Activated CD8-positive, alpha-beta T cell treated with anti-CD3 and anti-CD28 coated beads for 36 hours (primary cell): ENCODE results near the gene CRYBA2. TPM values are rescaled to one million over a fixed set of nuclear protein-coding genes. Genes with fewer than 3 reads are reported as not detected.

Experiments
- ATAC-seq: fragments of 200-7000 bp; cut with Tn5 transposase; one replicate; pipeline ENCODE4 v1.10.0; 2021; ENCODE audit warnings: mild to moderate bottlenecking, moderate library complexity
- CTCF ChIA-PET: fragments of 350-600 bp; sonication (Branson Sonifier 250); formaldehyde crosslinking; loops from one replicate; lab custom pipeline; 2021; ENCODE audit warnings: antibody characterized with exemption; lab: Charles Lee
- POLR2A ChIA-PET: fragments of 350-600 bp; sonication (Branson Sonifier 250); formaldehyde crosslinking; loops from one replicate; lab custom pipeline; 2021; ENCODE audit warnings: antibody characterized with exemption; lab: Charles Lee
- DNase-seq: peaks from one replicate; pipeline ENCODE4 v3.0.0-alpha.2; 2020
- H3K27ac Mint-ChIP-seq: one replicate; pipeline ENCODE4 v1.8.0; 2021; ENCODE audit warnings: mild to moderate bottlenecking, mixed read lengths
- H3K27me3 Mint-ChIP-seq: one replicate; pipeline ENCODE4 v1.8.0; 2021; ENCODE audit warnings: mixed read lengths
- H3K36me3 Mint-ChIP-seq: one replicate; pipeline ENCODE4 v1.8.0; 2021; ENCODE audit warnings: low read depth, mixed read lengths
- H3K4me1 Mint-ChIP-seq: one replicate; pipeline ENCODE4 v1.8.0; 2021; ENCODE audit warnings: low read depth, mixed read lengths
- H3K4me3 Mint-ChIP-seq: one replicate; pipeline ENCODE4 v1.8.0; 2021; ENCODE audit warnings: mild to moderate bottlenecking, moderate library complexity, mixed read lengths
- H3K9me3 Mint-ChIP-seq: one replicate; pipeline ENCODE4 v1.8.0; 2021; ENCODE audit warnings: mixed read lengths
- CTCF ChIP-seq: fragments of 200-600 bp; IDR thresholded peaks from one replicate; pipeline ENCODE4 v1.8.0; 2022; ENCODE audit warnings: antibody characterized with exemption, mild to moderate bottlenecking
- intact Hi-C: fragments of 100-400 bp; cut with micrococcal nuclease; formaldehyde crosslinking; loops from one replicate; pipeline ENCODE4 v1.10.0; 2022
- total RNA-seq, 2 experiments: library from RNA; stranded (reverse); gene quantifications; one replicate each; pipeline ENCODE4 v1.2.3, GENCODE V29; 2021

CRYBA2 gene
- total RNA-seq, 2 experiments from 2014 or later, result not detected

- H3K9me3 Mint-ChIP-seq, result no peaks in the 10 kb centered on the region
- POLR2A ChIA-PET, result no interaction called here
- peaks cover 6% of the 10 kb centered on the region for H3K4me1 Mint-ChIP-seq
- H3K27ac Mint-ChIP-seq, result no peak overlapping the region
- DNase-seq (no peak), ATAC-seq (no peak)
- H3K4me3 Mint-ChIP-seq, result no peak overlapping the region
- H3K36me3 Mint-ChIP-seq, result no peaks in the 10 kb centered on the region
- TF ChIP-seq CTCF, result no peak
- H3K27me3 Mint-ChIP-seq, result peaks cover 45% of the 10 kb centered on the region
- intact Hi-C loops, result no loop called here
- CTCF ChIA-PET, result interaction anchor here (1.0 to 2.7 kb wide), 4 partner anchors 9 to 65 kb away, joined by 3 to 10 read pairs (median 6); no protein-coding TSS in a partner anchor
These were observed 45.4 kb upstream of the CRYBA2 start for GRCh38 chr2:219038600-219038999.

- peaks cover 6% of the 10 kb centered on the region for H3K4me1 Mint-ChIP-seq
- H3K27me3 Mint-ChIP-seq, result peaks cover 44% of the 10 kb centered on the region
- no peaks in the 10 kb centered on the region for H3K9me3 Mint-ChIP-seq
- ATAC-seq, result no peak
- DNase-seq, result no peak
- H3K4me3 Mint-ChIP-seq, result no peak overlapping the region
- ChIA-PET CTCF (interaction anchor here (1.0 to 2.7 kb wide), 9 partner anchors 8 to 162 kb away, joined by 3 to 10 read pairs (median 4); no protein-coding TSS in a partner anchor), POLR2A (no interaction called here)
- intact Hi-C loops, result no loop called here
- H3K36me3 Mint-ChIP-seq, result no peaks in the 10 kb centered on the region
- no peak overlapping the region for H3K27ac Mint-ChIP-seq
- no peak for TF ChIP-seq CTCF
These were observed 44.7 kb upstream of the CRYBA2 start for GRCh38 chr2:219037783-219038499.

GRCh38 chr2:219035942-219036341 lies 42.7 kb upstream of the CRYBA2 start:
- Mint-ChIP-seq H3K36me3 (no peaks in the 10 kb centered on the region), H3K4me1 (no peaks in the 10 kb centered on the region), H3K27ac (no peak overlapping the region), H3K4me3 (no peak overlapping the region), H3K9me3 (no peaks in the 10 kb centered on the region), H3K27me3 (peaks cover 33% of the 10 kb centered on the region)
- intact Hi-C loops, result no loop called here
- DNase-seq (no peak), ATAC-seq (no peak)
- TF ChIP-seq CTCF, result no peak
- POLR2A ChIA-PET, result no interaction called here
- CTCF ChIA-PET, result no interaction called here

- intact Hi-C loops, result no loop called here
- no peak for TF ChIP-seq CTCF
- Mint-ChIP-seq H3K27me3 (peaks cover 28% of the 10 kb centered on the region), H3K27ac (no peak overlapping the region), H3K4me1 (no peaks in the 10 kb centered on the region), H3K4me3 (no peak overlapping the region), H3K36me3 (no peaks in the 10 kb centered on the region), H3K9me3 (no peaks in the 10 kb centered on the region)
- no peak for ATAC-seq
- POLR2A ChIA-PET, result no interaction called here
- DNase-seq, result no peak
- CTCF ChIA-PET, result interaction anchor here (9.1 kb wide), 1 partner anchor 121 kb away, joined by 135 read pairs; no protein-coding TSS in a partner anchor
These were observed 41.6 kb upstream of the CRYBA2 start for GRCh38 chr2:219034823-219035222.

- DNase-seq (no peak), ATAC-seq (no peak)
- ChIA-PET CTCF (interaction anchor here (1.2 to 9.1 kb wide), 4 partner anchors 13 to 123 kb away, joined by 3 to 135 read pairs (median 22); partner anchors contain the start of gene CRYBA2), POLR2A (interaction anchor here (0.6 kb wide), 1 partner anchor 16 kb away, joined by 3 read pairs; no protein-coding TSS in a partner anchor)
- H3K36me3 Mint-ChIP-seq, result no peaks in the 10 kb centered on the region
- no peaks in the 10 kb centered on the region for H3K4me1 Mint-ChIP-seq
- H3K27me3 Mint-ChIP-seq, result peaks cover 17% of the 10 kb centered on the region
- no peaks in the 10 kb centered on the region for H3K9me3 Mint-ChIP-seq
- no peak overlapping the region for H3K27ac Mint-ChIP-seq
- no peak for TF ChIP-seq CTCF
- H3K4me3 Mint-ChIP-seq, result no peak overlapping the region
- intact Hi-C loops, result no loop called here
These were observed 39.0 kb upstream of the CRYBA2 start for GRCh38 chr2:219032051-219032745.
